ENCODE results near the gene PLXNA3.
A peak's percentile ranks its signal among the peaks of the same experiment; 100 is the strongest.

The PLXNA3 gene

GRCh38 chrX:154426916-154427770 lies 30.9 kb upstream of the PLXNA3 start:
- Histone ChIP-seq H3K9me3 (no peaks in the 10 kb centered on the region), H3K4me1 (ENCODE audit: control insufficient read depth in 1 of 2, insufficient read depth in 1 of 2, low read depth in 1 of 2, low read length in 1 of 2) (peaks cover 32 to 44% of the 10 kb centered on the region in 2 experiments), H3K4me3 (ENCODE audit: low read depth in 1 of 2, low read length in 1 of 2) (peak overlapping the region in 1 of 2 experiments; percentile 73), H3K27ac (peak overlapping the region; percentile 87), H3K36me3 (peaks cover 3% of the 10 kb centered on the region), H3K27me3 (no peaks in the 10 kb centered on the region)
- TF ChIP-seq, protein P1, sequence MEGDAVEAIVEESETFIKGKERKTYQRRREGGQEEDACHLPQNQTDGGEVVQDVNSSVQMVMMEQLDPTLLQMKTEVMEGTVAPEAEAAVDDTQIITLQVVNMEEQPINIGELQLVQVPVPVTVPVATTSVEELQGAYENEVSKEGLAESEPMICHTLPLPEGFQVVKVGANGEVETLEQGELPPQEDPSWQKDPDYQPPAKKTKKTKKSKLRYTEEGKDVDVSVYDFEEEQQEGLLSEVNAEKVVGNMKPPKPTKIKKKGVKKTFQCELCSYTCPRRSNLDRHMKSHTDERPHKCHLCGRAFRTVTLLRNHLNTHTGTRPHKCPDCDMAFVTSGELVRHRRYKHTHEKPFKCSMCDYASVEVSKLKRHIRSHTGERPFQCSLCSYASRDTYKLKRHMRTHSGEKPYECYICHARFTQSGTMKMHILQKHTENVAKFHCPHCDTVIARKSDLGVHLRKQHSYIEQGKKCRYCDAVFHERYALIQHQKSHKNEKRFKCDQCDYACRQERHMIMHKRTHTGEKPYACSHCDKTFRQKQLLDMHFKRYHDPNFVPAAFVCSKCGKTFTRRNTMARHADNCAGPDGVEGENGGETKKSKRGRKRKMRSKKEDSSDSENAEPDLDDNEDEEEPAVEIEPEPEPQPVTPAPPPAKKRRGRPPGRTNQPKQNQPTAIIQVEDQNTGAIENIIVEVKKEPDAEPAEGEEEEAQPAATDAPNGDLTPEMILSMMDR (IDR thresholded peaks at IDR 0.05): no peak

DNA sequence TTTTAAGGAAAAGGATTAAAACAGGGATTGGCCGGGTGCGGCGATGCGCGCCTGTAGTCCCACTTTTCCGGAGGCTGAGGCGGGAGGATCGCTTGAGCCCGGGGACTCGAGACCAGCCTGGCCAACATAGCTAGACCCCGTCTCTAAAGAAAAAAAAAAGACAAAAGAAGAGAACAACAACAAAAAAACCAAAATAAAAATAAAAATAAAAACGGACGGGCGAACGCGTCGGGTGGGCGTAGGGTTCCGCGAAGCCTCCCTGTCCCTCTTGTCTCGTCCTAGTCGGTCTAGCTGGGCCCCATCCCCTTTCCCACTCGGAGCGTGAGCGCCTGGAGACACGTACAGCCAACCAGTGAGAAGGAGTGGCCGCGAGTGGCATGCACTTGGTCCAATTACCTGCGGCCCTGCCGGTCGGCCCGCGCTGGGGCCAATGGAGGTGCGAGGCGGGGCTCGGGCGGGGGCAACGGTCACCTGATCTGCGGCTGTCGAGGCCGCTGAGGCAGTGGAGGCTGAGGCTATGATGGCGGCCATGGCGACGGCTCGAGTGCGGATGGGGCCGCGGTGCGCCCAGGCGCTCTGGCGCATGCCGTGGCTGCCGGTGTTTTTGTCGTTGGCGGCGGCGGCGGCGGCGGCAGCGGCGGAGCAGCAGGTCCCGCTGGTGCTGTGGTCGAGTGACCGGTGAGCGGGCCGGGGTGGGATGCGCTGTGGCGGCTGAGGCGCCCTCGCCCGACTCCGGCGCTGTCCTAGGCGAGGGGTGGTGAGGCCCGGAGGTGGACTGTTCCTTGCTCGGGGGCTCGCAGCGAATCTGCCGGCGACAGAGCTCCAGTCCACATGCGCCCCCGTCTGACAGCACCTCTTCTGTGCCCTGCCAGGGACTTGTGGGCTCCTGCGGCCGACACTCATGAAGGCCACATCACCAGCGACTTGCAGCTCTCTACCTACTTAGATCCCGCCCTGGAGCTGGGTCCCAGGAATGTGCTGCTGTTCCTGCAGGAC lies 29.6 kb upstream of the PLXNA3 start, which contains the start of gene ATP6AP1:
Gene ATP6AP1 (plus strand): TSS at position 502 of the 996 bp plus-strand sequence. CDS start 16 bp downstream, at position 518.
- Histone ChIP-seq H3K27me3 (no peaks in the 10 kb centered on the region), H3K36me3 (peaks cover 16% of the 10 kb centered on the region), H3K4me1 (ENCODE audit: control insufficient read depth in 1 of 2, insufficient read depth in 1 of 2, low read depth in 1 of 2, low read length in 1 of 2) (peaks cover 32 to 44% of the 10 kb centered on the region in 2 experiments), H3K27ac (peak within 1 kb of the TSS; percentile 87), H3K9me3 (no peaks in the 10 kb centered on the region), H3K4me3 (ENCODE audit: low read depth in 1 of 2, low read length in 1 of 2) (peak within 1 kb of the TSS; percentile 72 to 73)
- TF ChIP-seq, protein P1 (IDR thresholded peaks at IDR 0.05): no peak

GRCh38 chrX:154429711-154430110 lies 28.4 kb upstream of the PLXNA3 start:
- peak overlapping the region; percentile 87 for H3K27ac ChIP-seq
- peaks cover 32 to 44% of the 10 kb centered on the region in 2 experiments for H3K4me1 ChIP-seq (ENCODE audit: control insufficient read depth in 1 of 2, insufficient read depth in 1 of 2, low read depth in 1 of 2, low read length in 1 of 2)

DNA sequence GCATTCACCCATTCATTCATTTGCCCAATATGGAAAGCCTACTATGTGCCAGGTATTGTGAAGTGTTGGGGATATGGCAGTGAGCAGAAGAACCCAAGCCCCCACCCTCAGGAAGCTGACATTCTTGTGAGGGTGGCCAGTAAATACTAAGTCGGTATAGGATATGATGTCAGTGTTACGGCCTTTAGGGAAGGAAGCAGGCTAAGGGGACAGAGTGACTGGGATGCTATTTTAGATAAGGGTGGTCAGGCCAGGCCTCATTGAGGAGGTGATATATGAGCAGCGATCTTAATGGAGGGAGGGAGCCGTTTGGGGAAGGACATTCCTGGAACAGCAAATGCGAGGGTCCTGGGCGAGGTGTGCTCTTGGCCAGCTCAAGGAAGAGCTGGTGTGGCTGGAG lies 27.6 kb upstream of the PLXNA3 start:
- Histone ChIP-seq H3K9me3 (no peaks in the 10 kb centered on the region), H3K4me3 (ENCODE audit: low read depth in 1 of 2, low read length in 1 of 2) (peak overlapping the region; percentile 34 to 72), H3K36me3 (peaks cover 36% of the 10 kb centered on the region), H3K27me3 (no peaks in the 10 kb centered on the region), H3K27ac (peak overlapping the region; percentile 87), H3K4me1 (ENCODE audit: control insufficient read depth in 1 of 2, insufficient read depth in 1 of 2, low read depth in 1 of 2, low read length in 1 of 2) (peaks cover 32 to 44% of the 10 kb centered on the region in 2 experiments)
- TF ChIP-seq, protein P1 (IDR thresholded peaks at IDR 0.05): no peak

More at GRCh38 chrX:154429711-154430110, 28.4 kb upstream of the PLXNA3 start:
- H3K27me3 ChIP-seq: no peaks in the 10 kb centered on the region
- peak overlapping the region; percentile 72 to 73 for H3K4me3 ChIP-seq (ENCODE audit: low read depth in 1 of 2, low read length in 1 of 2)
- TF ChIP-seq, protein P1 (IDR thresholded peaks at IDR 0.05): no peak
- H3K36me3 ChIP-seq: peaks cover 28% of the 10 kb centered on the region
- no peaks in the 10 kb centered on the region for H3K9me3 ChIP-seq

DNA sequence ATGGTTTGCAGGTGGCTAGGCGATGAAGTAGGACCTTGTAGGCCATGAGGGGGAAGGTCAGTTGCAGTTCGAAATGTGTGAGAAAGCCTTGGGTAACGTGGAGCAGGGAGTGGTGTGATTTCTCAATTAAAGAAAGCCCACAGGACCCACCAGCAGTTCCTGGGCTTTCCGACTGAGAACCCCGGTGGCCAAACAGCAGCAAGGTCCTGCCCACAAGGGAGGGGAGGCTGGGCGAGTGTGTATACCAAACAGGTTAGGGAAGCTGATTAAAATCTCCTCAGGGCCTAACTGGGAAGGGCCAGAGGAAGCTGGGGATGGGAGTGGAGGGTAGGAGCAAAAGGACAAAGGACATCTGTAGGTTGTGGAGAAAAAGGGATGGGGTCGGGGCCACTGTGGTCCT lies 27.2 kb upstream of the PLXNA3 start:
- TF ChIP-seq, protein P1 (IDR thresholded peaks at IDR 0.05): no peak
- H3K36me3 ChIP-seq: peaks cover 40% of the 10 kb centered on the region
- H3K4me3 ChIP-seq (ENCODE audit: low read depth in 1 of 2, low read length in 1 of 2): peak overlapping the region; percentile 34 to 72
- H3K27me3 ChIP-seq: no peaks in the 10 kb centered on the region
- H3K9me3 ChIP-seq: no peaks in the 10 kb centered on the region
- H3K27ac ChIP-seq: peak overlapping the region; percentile 87
- H3K4me1 ChIP-seq (ENCODE audit: control insufficient read depth in 1 of 2, insufficient read depth in 1 of 2, low read depth in 1 of 2, low read length in 1 of 2): peaks cover 32 to 47% of the 10 kb centered on the region in 2 experiments

Data from neutrophil (primary cell).